ENCODE results near the gene BPIFA3. TPM values are rescaled to one million over a fixed set of nuclear protein-coding genes. Genes with fewer than 3 reads are reported as not detected.
"Not testable (repeated sequence)": the region's sequence is repeated elsewhere in the genome, so short reads cannot be mapped to it uniquely, and the experiment has no call there.

BPIFA3 gene
- polyA plus RNA-seq (ENCODE audit: insufficient read length in 3 of 3), result not detected
- long read RNA-seq, donor 1, result 0 reads
- long read RNA-seq, donor 2, result 0 reads
- long read RNA-seq, donor 3, result 0 reads
- long read RNA-seq, donor 4, result 0 reads
- long read RNA-seq, donor 5, result 0 reads
- long read RNA-seq, donor 6, result 0 reads
- long read RNA-seq, donor 7, result 0 reads
- long read RNA-seq, donor 8, result 0 reads
- long read RNA-seq, donor 9, result 0 reads
- long read RNA-seq, donor 10, result 0 reads
- long read RNA-seq, donor 11, result 0 reads
- long read RNA-seq, donor 12, result 0 reads
- long read RNA-seq, donor 13, result 0 reads
- long read RNA-seq, donor 14, result 0 reads
- long read RNA-seq, donor 15, result 0 reads
- long read RNA-seq, donor 16, result 0 reads

GRCh38 chr20:33217052-33217451 lies at the start of gene BPIFA3:
Gene BPIFA3, plus strand, starts transcription at chr20:33217352. Its CDS starts 185 bp downstream, at chr20:33217537.
- no peak for DNase-seq (ENCODE audit: extremely low read depth in 1 of 11, low read depth in 9 of 11, low spot score in 4 of 11)

GRCh38 chr20:33167859-33168258 lies 49.3 kb upstream of the BPIFA3 start, which contains the start of gene BPIFA2:
Gene BPIFA2, plus strand, starts transcription at chr20:33168159. Its CDS starts 987 bp downstream, at chr20:33169146.
- no peak for DNase-seq (ENCODE audit: extremely low read depth in 1 of 11, low read depth in 9 of 11, low spot score in 4 of 11)

GRCh38 chr20:33169176-33169794 lies 47.9 kb upstream of the BPIFA3 start:
- DNase-seq (ENCODE audit: extremely low read depth in 1 of 11, low read depth in 9 of 11, low spot score in 4 of 11), result no peak

- peak in 1 of 11 donors; percentile 11 for DNase-seq (ENCODE audit: extremely low read depth in 1 of 11, low read depth in 9 of 11, low spot score in 4 of 11)
Observed at GRCh38 chr20:33172781-33173180, 44.4 kb upstream of the BPIFA3 start.

- DNase-seq (ENCODE audit: extremely low read depth in 1 of 11, low read depth in 9 of 11, low spot score in 4 of 11), result no peak
Observed at GRCh38 chr20:33175123-33175522, 42.0 kb upstream of the BPIFA3 start.

GRCh38 chr20:33176101-33176500 lies 41.1 kb upstream of the BPIFA3 start:
- DNase-seq (ENCODE audit: extremely low read depth in 1 of 11, low read depth in 9 of 11, low spot score in 4 of 11), result no peak

GRCh38 chr20:33177866-33178265 lies 39.3 kb upstream of the BPIFA3 start:
- no peak for DNase-seq (ENCODE audit: extremely low read depth in 1 of 11, low read depth in 9 of 11, low spot score in 4 of 11)

- peak in 6 of 11 donors; percentile 4 to 25 (median 10) for DNase-seq (ENCODE audit: extremely low read depth in 1 of 11, low read depth in 9 of 11, low spot score in 4 of 11)
Observed at GRCh38 chr20:33178726-33179125, 38.4 kb upstream of the BPIFA3 start.

GRCh38 chr20:33180169-33180568 lies 37.0 kb upstream of the BPIFA3 start:
- no peak for DNase-seq (ENCODE audit: extremely low read depth in 1 of 11, low read depth in 9 of 11, low spot score in 4 of 11)

GRCh38 chr20:33181482-33182093 lies 35.6 kb upstream of the BPIFA3 start:
- DNase-seq (ENCODE audit: extremely low read depth in 1 of 11, low read depth in 9 of 11, low spot score in 4 of 11), result no peak

GRCh38 chr20:33183312-33183711 lies 33.8 kb upstream of the BPIFA3 start:
- DNase-seq (ENCODE audit: extremely low read depth in 1 of 11, low read depth in 9 of 11, low spot score in 4 of 11), result no peak

GRCh38 chr20:33185031-33185590 lies 32.0 kb upstream of the BPIFA3 start:
- DNase-seq (ENCODE audit: extremely low read depth in 1 of 11, low read depth in 9 of 11, low spot score in 4 of 11), result not testable (repeated sequence)

- no peak for DNase-seq (ENCODE audit: extremely low read depth in 1 of 11, low read depth in 9 of 11, low spot score in 4 of 11)
Observed at GRCh38 chr20:33187491-33187890, 29.7 kb upstream of the BPIFA3 start.

- DNase-seq (ENCODE audit: extremely low read depth in 1 of 11, low read depth in 9 of 11, low spot score in 4 of 11), result no peak
Observed at GRCh38 chr20:33188421-33188820, 28.7 kb upstream of the BPIFA3 start.

GRCh38 chr20:33191484-33191883 lies 25.7 kb upstream of the BPIFA3 start:
- no peak for DNase-seq (ENCODE audit: extremely low read depth in 1 of 11, low read depth in 9 of 11, low spot score in 4 of 11)

GRCh38 chr20:33191955-33192354 lies 25.2 kb upstream of the BPIFA3 start:
- DNase-seq (ENCODE audit: extremely low read depth in 1 of 11, low read depth in 9 of 11, low spot score in 4 of 11), result no peak

GRCh38 chr20:33192912-33193501 lies 24.1 kb upstream of the BPIFA3 start:
- peak in 4 of 11 donors; percentile 8 to 21 (median 12) for DNase-seq (ENCODE audit: extremely low read depth in 1 of 11, low read depth in 9 of 11, low spot score in 4 of 11)

GRCh38 chr20:33199026-33199425 lies 18.1 kb upstream of the BPIFA3 start:
- no peak for DNase-seq (ENCODE audit: extremely low read depth in 1 of 11, low read depth in 9 of 11, low spot score in 4 of 11)

GRCh38 chr20:33202451-33202850 lies 14.7 kb upstream of the BPIFA3 start:
- no peak for DNase-seq (ENCODE audit: extremely low read depth in 1 of 11, low read depth in 9 of 11, low spot score in 4 of 11)
